Parathyroid adenoma (tissue), 2 donors: ENCODE results near the gene HDDC2.

Experiments
- H2AFZ ChIP-seq: fragments of 300-600 bp; sonication (generic); one replicate; pipeline ENCODE4 v1.7.0; 2017; ENCODE audit warnings: antibody characterized with exemption, mild to moderate bottlenecking
- H3K27ac ChIP-seq: fragments of 300-600 bp; sonication (generic); one replicate; pipeline ENCODE4 v1.7.0; 2017
- H3K27me3 ChIP-seq: fragments of 300-600 bp; sonication (generic); one replicate; pipeline ENCODE4 v1.7.0; 2017; ENCODE audit warnings: low read length; ENCODE audit not compliant: control insufficient read depth, insufficient read depth
- H3K36me3 ChIP-seq: fragments of 300-600 bp; sonication (generic); one replicate; pipeline ENCODE4 v1.7.0; 2017; ENCODE audit warnings: low read length; ENCODE audit not compliant: control insufficient read depth, insufficient read depth
- H3K4me1 ChIP-seq: fragments of 300-600 bp; sonication (generic); one replicate; pipeline ENCODE4 v1.7.0; 2017; ENCODE audit warnings: control low read depth
- H3K4me2 ChIP-seq: fragments of 300-600 bp; sonication (generic); one replicate; pipeline ENCODE4 v1.7.0; 2017; ENCODE audit warnings: low read length
- H3K4me3 ChIP-seq: fragments of 300-600 bp; sonication (generic); one replicate; pipeline ENCODE4 v1.7.0; 2017; ENCODE audit warnings: low read depth, low read length
- H3K79me2 ChIP-seq: fragments of 300-600 bp; sonication (generic); one replicate; pipeline ENCODE4 v1.7.0; 2017; ENCODE audit warnings: control low read depth
- H3K9ac ChIP-seq: fragments of 300-600 bp; sonication (generic); one replicate; pipeline ENCODE4 v1.7.0; 2017; ENCODE audit warnings: mild to moderate bottlenecking
- H3K9me3 ChIP-seq: fragments of 300-600 bp; sonication (generic); one replicate; pipeline ENCODE4 v1.7.0; 2017; ENCODE audit warnings: low read length; ENCODE audit not compliant: control insufficient read depth
- CTCF ChIP-seq: fragments of 300-600 bp; sonication (generic); IDR thresholded peaks from one replicate; pipeline ENCODE4 v1.7.0; 2017; ENCODE audit warnings: antibody characterized with exemption, mild to moderate bottlenecking
- donor health status: primary hyperparathyroidism.

The HDDC2 gene

DNA sequence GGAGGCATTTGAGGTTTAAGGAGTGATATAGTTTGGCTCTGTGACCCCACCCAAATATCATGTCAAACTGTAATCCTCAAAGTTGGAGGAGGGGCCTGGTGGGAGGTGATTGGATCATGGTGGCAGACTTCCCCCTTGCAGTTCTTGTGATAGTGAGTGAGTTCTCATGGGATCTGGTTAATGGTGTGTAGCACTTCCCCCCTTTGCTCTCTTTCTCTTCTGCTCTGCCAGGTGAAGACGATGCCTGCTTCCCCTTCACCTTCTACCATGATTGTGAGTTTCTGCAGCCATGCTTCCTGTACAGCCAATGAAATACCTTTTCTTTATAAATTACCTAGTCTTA is 1.7 kb upstream of the HDDC2 start:
- Histone ChIP-seq H3K4me2 (no peak overlapping the region), H3K4me3 (no peak overlapping the region), H3K79me2 (peaks cover 2% of the 10 kb centered on the region), H2AFZ (no peak overlapping the region), H3K9me3 (no peaks in the 10 kb centered on the region), H3K27ac (no peak overlapping the region), H3K36me3 (no peaks in the 10 kb centered on the region), H3K4me1 (peaks cover 8% of the 10 kb centered on the region), H3K27me3 (no peaks in the 10 kb centered on the region), H3K9ac (no peak overlapping the region)
- no peak for TF ChIP-seq CTCF

DNA sequence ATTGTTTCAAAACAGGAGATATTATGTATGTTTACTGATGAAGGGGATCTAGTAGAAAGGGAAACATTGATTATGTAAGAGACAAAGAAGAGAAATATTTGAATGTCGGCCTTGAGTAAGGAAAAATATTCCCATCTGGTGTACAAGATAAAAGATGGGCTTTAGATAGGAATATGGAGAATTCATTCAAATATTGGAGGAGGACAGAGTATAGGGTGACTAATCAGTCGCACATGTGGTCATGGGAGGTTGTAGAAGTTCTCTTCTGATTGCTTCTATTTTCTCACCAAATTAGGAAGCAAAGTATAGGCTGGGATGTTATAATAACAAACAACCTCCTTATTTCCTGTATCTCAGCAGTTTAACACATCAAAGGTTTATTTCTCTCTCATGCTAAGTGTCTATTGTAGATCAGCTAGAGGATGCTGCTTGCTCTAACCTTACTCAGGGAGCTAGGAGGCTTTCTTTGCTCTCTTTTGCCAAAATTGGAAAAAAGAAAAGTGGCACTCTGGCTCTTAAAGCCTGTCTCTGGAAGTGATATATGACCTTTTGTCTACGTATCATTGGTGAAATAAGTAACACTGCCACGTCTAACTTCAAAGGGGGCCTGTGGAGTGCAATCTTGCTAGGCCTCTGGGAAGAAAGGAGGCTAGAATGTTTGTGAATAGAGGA is 1.2 kb upstream of the HDDC2 start:
- Histone ChIP-seq H3K36me3 (no peaks in the 10 kb centered on the region), H3K9me3 (no peaks in the 10 kb centered on the region), H3K27ac (peak overlapping the region; percentile 87), H3K27me3 (no peaks in the 10 kb centered on the region), H2AFZ (peak overlapping the region; percentile 10), H3K79me2 (peaks cover 2% of the 10 kb centered on the region), H3K4me2 (no peak overlapping the region), H3K9ac (no peak overlapping the region), H3K4me1 (peaks cover 7% of the 10 kb centered on the region), H3K4me3 (no peak overlapping the region)
- no peak for TF ChIP-seq CTCF

DNA sequence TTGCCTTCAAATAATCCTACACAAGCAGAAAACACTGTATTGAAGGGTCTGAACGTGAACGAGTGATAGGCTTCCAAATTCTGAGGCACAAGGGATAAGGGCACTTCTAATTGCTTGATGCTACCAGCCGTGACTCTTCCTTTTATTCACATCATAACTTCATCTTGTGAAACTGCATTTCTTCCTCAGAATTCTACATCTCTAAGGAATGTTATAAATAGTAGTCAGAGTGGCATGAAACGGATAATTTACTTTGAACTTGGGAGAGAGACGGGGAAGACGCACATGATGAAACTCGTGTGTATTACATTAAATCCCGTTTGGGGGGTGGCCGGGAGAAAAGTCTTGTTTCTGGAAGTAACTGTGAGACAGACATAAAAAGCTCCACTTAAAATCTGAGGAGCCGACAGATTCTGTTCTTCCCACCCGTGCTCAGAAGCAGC is 754 bp downstream of the HDDC2 start:
- no peak for TF ChIP-seq CTCF
- Histone ChIP-seq H3K4me3 (peak overlapping the region; percentile 83), H2AFZ (peak overlapping the region; percentile 97), H3K27ac (peak overlapping the region; percentile 87), H3K79me2 (peaks cover 2% of the 10 kb centered on the region), H3K4me2 (peak overlapping the region; percentile 86), H3K9ac (peak overlapping the region; percentile 82), H3K4me1 (no peaks in the 10 kb centered on the region), H3K27me3 (no peaks in the 10 kb centered on the region), H3K9me3 (no peaks in the 10 kb centered on the region), H3K36me3 (no peaks in the 10 kb centered on the region)

- no peak overlapping the region for H3K27ac ChIP-seq
Observed at GRCh38 chr6:125299257-125299656, 2.5 kb downstream of the HDDC2 start.

More at GRCh38 chr6:125299257-125299656, 2.5 kb downstream of the HDDC2 start:
- Histone ChIP-seq H3K4me1 (peaks cover 9% of the 10 kb centered on the region), H3K9me3 (no peaks in the 10 kb centered on the region), H3K9ac (no peak overlapping the region), H3K36me3 (no peaks in the 10 kb centered on the region), H3K4me3 (no peak overlapping the region), H2AFZ (no peak overlapping the region), H3K27me3 (no peaks in the 10 kb centered on the region), H3K79me2 (peaks cover 2% of the 10 kb centered on the region), H3K4me2 (no peak overlapping the region)
- TF ChIP-seq CTCF: no peak
